HepG2 (cell line): ENCODE measurements around the gene PHF21B.

Experiments used
- EZH2 ChIP-seq: conservative IDR thresholded peaks from 2 replicates; pipeline ENCODE4 v1.6.1; 2012; ENCODE audit warnings: mild to moderate bottlenecking, low read depth, low read length, moderate library complexity
- FOXA3 ChIP-seq: IDR thresholded peaks from 2 replicates; pipeline ENCODE4 v1.6.1; 2016; ENCODE audit warnings: missing genetic modification reagents, missing compliant biosample characterization
- GABPB1 ChIP-seq: IDR thresholded peaks from 2 replicates; pipeline ENCODE4 v1.6.1; 2016; ENCODE audit warnings: mild to moderate bottlenecking, missing genetic modification reagents, moderate library complexity, missing compliant biosample characterization
- KLF16 ChIP-seq, 2 experiments: sonication (generic) in 1 of 2; formaldehyde crosslinking in 1 of 2; IDR thresholded peaks; 2 replicates each; pipeline versions ENCODE4 v1.6.1 to v1.8.0; 2016 to 2023; ENCODE audit warnings: missing genetic modification reagents in 2 of 2, missing compliant biosample characterization in 1 of 2
- MATR3 ChIP-seq: sonication (generic); formaldehyde crosslinking; IDR thresholded peaks from 2 replicates; pipeline ENCODE4 v1.4.0; 2020; ENCODE audit warnings: missing genetic modification reagents
- NFE2L1 ChIP-seq: sonication (generic); formaldehyde crosslinking; IDR thresholded peaks from 2 replicates; pipeline ENCODE4 v1.4.0; 2020; ENCODE audit warnings: missing genetic modification reagents, mild to moderate bottlenecking, borderline replicate concordance
- PHF20 ChIP-seq: sonication (generic); formaldehyde crosslinking; IDR thresholded peaks from 2 replicates; pipeline ENCODE4 v1.5.0; 2020; ENCODE audit warnings: mild to moderate bottlenecking, missing genetic modification reagents
- TAF1 ChIP-seq: sonication (generic); formaldehyde crosslinking; IDR thresholded peaks from 2 replicates; pipeline ENCODE4 v1.4.0; 2020; ENCODE audit warnings: missing genetic modification reagents
- TRIM24 ChIP-seq: sonication (generic); formaldehyde crosslinking; IDR thresholded peaks from 2 replicates; pipeline ENCODE4 v1.8.0; 2022; ENCODE audit warnings: mild to moderate bottlenecking, missing genetic modification reagents
- ZFP1 ChIP-seq: IDR thresholded peaks from 2 replicates; pipeline ENCODE4 v1.6.1; 2016
- ZNF263 ChIP-seq: sonication (generic); formaldehyde crosslinking; IDR thresholded peaks from 2 replicates; pipeline ENCODE4 v1.4.0; 2020; ENCODE audit warnings: missing genetic modification reagents
- ZSCAN20 ChIP-seq: sonication (generic); formaldehyde crosslinking; IDR thresholded peaks from 2 replicates; pipeline ENCODE4 v1.4.0; 2020; ENCODE audit warnings: missing genetic modification reagents, mild to moderate bottlenecking, borderline replicate concordance
- ZSCAN29 ChIP-seq: sonication (generic); formaldehyde crosslinking; conservative IDR thresholded peaks from 2 replicates; pipeline ENCODE4 v1.4.0; 2020; ENCODE audit warnings: mild to moderate bottlenecking, missing genetic modification reagents

GRCh38 chr22:44952863-44953746, 56.7 kb downstream of the PHF21B start:
- TF ChIP-seq TAF1 (CRISPR knock-in tag): no peak
- TF ChIP-seq GABPB1 (CRISPR knock-in tag): no peak
- no peak for TF ChIP-seq ZSCAN29 (CRISPR knock-in tag)
- no peak for TF ChIP-seq NFE2L1 (CRISPR knock-in tag)
- TF ChIP-seq ZSCAN20 (CRISPR knock-in tag): no peak
- TF ChIP-seq FOXA3 (CRISPR knock-in tag): no peak
- TF ChIP-seq EZH2: no peak
- TF ChIP-seq MATR3 (CRISPR knock-in tag): no peak
- no peak for TF ChIP-seq PHF20
- no peak for TF ChIP-seq ZFP1 (CRISPR knock-in tag)
- TF ChIP-seq ZNF263: no peak
- no peak for TF ChIP-seq TRIM24 (CRISPR knock-in tag)
- TF ChIP-seq KLF16 (CRISPR knock-in tag; IDR thresholded peaks at IDR 0.05): no peak
